ENCODE results near the gene NCAPD2.

Gene NCAPD2

GRCh38 chr12:6535960-6536847, 42.3 kb downstream of the NCAPD2 start:
- DNase-seq: no peak

- no peak for DNase-seq
Measured at GRCh38 chr12:6536894-6537579, 43.1 kb downstream of the NCAPD2 start.

GRCh38 chr12:6537580-6538419, 43.9 kb downstream of the NCAPD2 start:
- DNase-seq: peak; percentile 79

- DNase-seq: peak; percentile 47
Measured at GRCh38 chr12:6538420-6539313, 44.8 kb downstream of the NCAPD2 start.

GRCh38 chr12:6539314-6539682, 45.4 kb downstream of the NCAPD2 start:
- DNase-seq: no peak

- no peak for DNase-seq
Measured at GRCh38 chr12:6539707-6540134, 45.8 kb downstream of the NCAPD2 start.

GRCh38 chr12:6540181-6540877, 46.4 kb downstream of the NCAPD2 start:
- peak; percentile 92 for DNase-seq

GRCh38 chr12:6541371-6542165, 47.7 kb downstream of the NCAPD2 start:
- DNase-seq: no peak

- no peak for DNase-seq
Measured at GRCh38 chr12:6542209-6543009, 48.5 kb downstream of the NCAPD2 start.

GRCh38 chr12:6546016-6546415, 52.1 kb downstream of the NCAPD2 start:
- DNase-seq: no peak

- no peak for DNase-seq
Measured at GRCh38 chr12:6547566-6547965, 53.7 kb downstream of the NCAPD2 start.

GRCh38 chr12:6547987-6548386, 54.1 kb downstream of the NCAPD2 start:
- peak; percentile 71 for DNase-seq

- no peak for DNase-seq
Measured at GRCh38 chr12:6548556-6548955, 54.7 kb downstream of the NCAPD2 start.

GRCh38 chr12:6548966-6549683, 55.2 kb downstream of the NCAPD2 start:
- DNase-seq: no peak

GRCh38 chr12:6549684-6550151, 55.8 kb downstream of the NCAPD2 start:
- DNase-seq: no peak

GRCh38 chr12:6550294-6551062, 56.6 kb downstream of the NCAPD2 start:
- DNase-seq: no peak

- DNase-seq: peak; percentile 75
Measured at GRCh38 chr12:6551063-6551461, 57.2 kb downstream of the NCAPD2 start.

GRCh38 chr12:6551496-6552139, 57.7 kb downstream of the NCAPD2 start:
- DNase-seq: no peak

Measured in left hindlimb (tissue), 1 donor.